NT2/D1 (cell line): ENCODE results near the gene BLCAP.
"Not testable (repeated sequence)": the region's sequence is repeated elsewhere in the genome, so short reads cannot be mapped to it uniquely, and the experiment has no call there.

Experiments used
- DNase-seq: peaks from one replicate; pipeline ENCODE4 v3.0.0-alpha.2; 2011; ENCODE audit warnings: low read depth, low spot score
- H3K27me3 ChIP-seq: 2 replicates; pipeline ENCODE4 v1.6.0; 2011; ENCODE audit warnings: mild to moderate bottlenecking; ENCODE audit not compliant: insufficient read length, insufficient read depth
- H3K36me3 ChIP-seq: 2 replicates; pipeline ENCODE4 v1.6.1; 2011; ENCODE audit warnings: mild to moderate bottlenecking, low read length, mixed read lengths; ENCODE audit not compliant: insufficient read depth, insufficient read length
- H3K4me1 ChIP-seq: 2 replicates; pipeline ENCODE4 v1.5.1; 2011; ENCODE audit not compliant: insufficient read depth, insufficient read length
- H3K4me3 ChIP-seq: 2 replicates; pipeline ENCODE4 v1.5.1; 2011; ENCODE audit warnings: low read depth; ENCODE audit not compliant: insufficient read length
- H3K9ac ChIP-seq: 2 replicates; pipeline ENCODE4 v1.6.0; 2011; ENCODE audit warnings: low read depth; ENCODE audit not compliant: insufficient read length
- H3K9me3 ChIP-seq: 2 replicates; pipeline ENCODE4 v1.5.1; 2011; ENCODE audit warnings: mild to moderate bottlenecking, low read length; ENCODE audit not compliant: insufficient read depth
- SUZ12 ChIP-seq: IDR thresholded peaks from 2 replicates; pipeline ENCODE4 v1.6.1; 2011; ENCODE audit not compliant: insufficient read length, insufficient read depth; ENCODE audit errors: extremely low read depth
- YY1 ChIP-seq: IDR thresholded peaks from 2 replicates; pipeline ENCODE4 v1.6.1; 2011; ENCODE audit not compliant: insufficient read length, insufficient read depth
- ZNF274 ChIP-seq: IDR thresholded peaks from 2 replicates; pipeline ENCODE4 v1.6.1; 2011; ENCODE audit warnings: mild to moderate bottlenecking, low read depth, low read length

The BLCAP gene

DNA sequence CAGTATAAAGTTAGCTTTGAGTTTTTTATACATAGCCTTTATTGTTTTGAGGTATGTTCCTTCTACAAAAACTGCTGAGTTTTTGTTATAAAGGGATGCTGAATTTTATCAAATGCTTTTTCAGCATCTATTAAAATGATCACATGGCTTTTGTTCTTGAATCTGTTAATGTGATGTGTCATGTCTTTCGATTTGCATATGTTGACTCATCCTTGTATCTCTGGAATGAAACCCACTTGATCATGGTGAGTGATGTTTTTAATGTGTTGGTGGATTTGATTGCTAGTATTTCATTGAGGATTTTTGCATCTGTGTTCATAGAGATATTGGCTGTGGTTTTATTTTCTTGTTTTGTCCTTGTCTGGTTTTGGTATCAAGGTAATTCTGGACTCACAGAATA lies 24.7 kb upstream of the BLCAP start:
- no peak for DNase-seq
- no peaks in the 10 kb centered on the region for H3K4me1 ChIP-seq
- H3K36me3 ChIP-seq: no peaks in the 10 kb centered on the region
- H3K27me3 ChIP-seq: no peaks in the 10 kb centered on the region
- H3K4me3 ChIP-seq: no peak overlapping the region
- no peaks in the 10 kb centered on the region for H3K9me3 ChIP-seq
- H3K9ac ChIP-seq: no peak overlapping the region
- no peak for TF ChIP-seq SUZ12
- TF ChIP-seq YY1: no peak
- no peak for TF ChIP-seq ZNF274

DNA sequence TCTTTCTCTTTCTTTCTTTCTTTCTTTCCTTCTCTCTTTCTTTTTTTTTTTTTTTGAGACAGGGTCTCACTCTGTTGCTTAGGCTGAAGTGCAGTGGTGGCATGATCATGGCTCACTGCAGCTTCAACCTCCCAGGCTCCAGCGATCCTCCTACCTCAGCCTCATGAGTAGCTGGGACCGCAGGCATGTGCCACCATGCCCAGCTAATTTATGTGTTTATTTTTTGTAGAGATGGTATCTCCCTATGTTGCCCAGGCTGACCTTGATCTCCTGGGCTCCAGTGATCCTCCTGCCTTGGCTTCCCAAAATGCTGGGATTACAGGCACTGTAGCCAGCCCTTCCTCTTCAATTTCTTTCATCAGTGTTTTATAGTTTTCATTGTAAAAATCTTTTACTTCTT lies 24.0 kb upstream of the BLCAP start:
- not testable (repeated sequence) for H3K9ac ChIP-seq, H3K4me1 ChIP-seq, H3K4me3 ChIP-seq, H3K9me3 ChIP-seq, H3K27me3 ChIP-seq, DNase-seq, H3K36me3 ChIP-seq

GRCh38 chr20:37550101-37550920 lies 22.6 kb upstream of the BLCAP start:
- DNase-seq, H3K4me3 ChIP-seq, H3K4me1 ChIP-seq, H3K36me3 ChIP-seq, H3K9ac ChIP-seq, H3K9me3 ChIP-seq, H3K27me3 ChIP-seq: not testable (repeated sequence)

DNA sequence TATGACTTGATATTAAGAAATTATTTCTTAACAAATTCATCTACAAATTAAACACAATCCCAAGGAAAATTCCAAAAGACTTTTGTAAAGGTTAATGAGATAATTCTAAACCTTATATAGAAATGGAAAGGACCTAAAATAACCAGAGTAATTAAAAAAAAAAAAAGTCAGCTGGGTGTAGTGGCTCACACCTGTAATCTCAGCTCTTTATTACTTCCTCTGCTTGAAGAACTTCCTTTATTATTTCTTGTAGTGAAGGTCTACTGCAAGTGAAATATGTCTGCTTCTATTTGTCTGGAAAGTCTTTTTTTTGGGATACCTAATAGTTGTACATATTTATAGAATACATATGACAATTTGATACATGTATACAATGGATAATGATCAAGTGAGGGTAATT lies 20.2 kb upstream of the BLCAP start:
- DNase-seq: no peak
- no peak for TF ChIP-seq YY1
- no peak overlapping the region for H3K4me3 ChIP-seq
- H3K9ac ChIP-seq: no peak overlapping the region
- H3K4me1 ChIP-seq: no peaks in the 10 kb centered on the region
- H3K9me3 ChIP-seq: no peaks in the 10 kb centered on the region
- H3K36me3 ChIP-seq: no peaks in the 10 kb centered on the region
- no peaks in the 10 kb centered on the region for H3K27me3 ChIP-seq

DNA sequence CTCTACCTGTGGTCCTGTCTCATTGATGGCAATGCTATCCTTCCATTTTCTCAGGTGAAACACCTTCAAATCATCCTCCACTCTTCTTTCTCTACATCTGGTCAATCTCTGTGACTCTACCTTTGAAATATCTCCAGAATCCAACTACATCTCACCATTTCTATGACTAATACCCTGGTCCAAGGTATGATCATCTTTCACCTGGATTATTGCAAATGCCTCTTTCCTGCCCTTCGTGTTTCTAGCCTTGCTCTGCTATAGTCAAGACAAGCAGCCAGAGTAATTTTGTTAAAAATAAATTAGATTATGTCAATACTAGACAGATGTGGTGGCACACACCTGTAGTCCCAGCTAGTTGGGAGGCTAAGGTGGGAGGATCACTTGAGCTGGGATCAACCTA lies 17.8 kb upstream of the BLCAP start:
- H3K4me3 ChIP-seq: no peak overlapping the region
- H3K9me3 ChIP-seq: no peaks in the 10 kb centered on the region
- H3K27me3 ChIP-seq: no peaks in the 10 kb centered on the region
- H3K9ac ChIP-seq: no peak overlapping the region
- H3K4me1 ChIP-seq: peaks cover 2% of the 10 kb centered on the region
- TF ChIP-seq YY1 (no peak), ZNF274 (no peak), SUZ12 (no peak)
- no peaks in the 10 kb centered on the region for H3K36me3 ChIP-seq
- no peak for DNase-seq

- Histone ChIP-seq H3K4me3 (no peak overlapping the region), H3K36me3 (no peaks in the 10 kb centered on the region), H3K9ac (no peak overlapping the region), H3K9me3 (no peaks in the 10 kb centered on the region), H3K4me1 (peaks cover 2% of the 10 kb centered on the region), H3K27me3 (no peaks in the 10 kb centered on the region)
- no peak for DNase-seq
- TF ChIP-seq ZNF274: no peak
Observed at GRCh38 chr20:37544386-37544785, 16.7 kb upstream of the BLCAP start.

DNA sequence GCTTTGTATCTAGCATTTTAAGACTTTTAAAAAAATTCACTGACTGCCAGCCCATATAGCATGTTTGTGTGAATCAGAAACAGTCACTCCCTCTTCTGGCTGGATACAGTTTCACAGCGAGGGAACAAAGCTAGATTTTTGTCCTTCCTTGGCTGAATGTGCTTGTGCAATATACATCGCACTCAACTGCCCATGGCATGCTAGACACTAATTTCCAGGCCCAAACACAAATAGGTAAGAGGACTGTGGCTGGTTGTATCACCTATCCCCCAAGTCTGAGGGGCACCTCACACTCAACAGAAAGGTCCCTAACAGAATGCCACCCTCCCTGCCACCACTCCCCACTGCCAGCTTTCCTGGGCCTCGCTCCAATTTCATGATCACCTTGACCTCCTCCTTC lies 16.2 kb upstream of the BLCAP start:
- Histone ChIP-seq H3K36me3 (no peaks in the 10 kb centered on the region), H3K9me3 (no peaks in the 10 kb centered on the region), H3K4me1 (peaks cover 2% of the 10 kb centered on the region), H3K9ac (no peak overlapping the region), H3K27me3 (no peaks in the 10 kb centered on the region), H3K4me3 (no peak overlapping the region)
- DNase-seq: no peak
- TF ChIP-seq YY1 (no peak), ZNF274 (no peak), SUZ12 (no peak)

DNA sequence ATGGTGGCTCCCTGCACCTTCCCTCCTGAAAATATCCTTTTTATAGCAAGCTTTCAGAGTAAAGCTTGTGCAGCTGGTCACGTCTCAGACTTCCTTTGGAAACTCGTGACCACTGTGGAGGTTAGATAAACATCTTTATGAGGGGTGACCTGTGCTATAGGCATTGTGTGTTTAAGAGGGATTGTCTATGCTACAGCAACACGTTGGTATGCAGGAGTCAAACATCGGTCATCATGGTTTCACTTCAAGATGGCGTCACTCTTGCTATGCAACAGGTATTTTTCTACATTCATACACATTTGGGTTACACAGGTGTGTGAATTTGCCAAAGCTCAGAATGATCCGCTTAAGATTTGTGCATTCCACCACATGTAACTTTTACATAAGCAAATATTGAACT lies 14.6 kb upstream of the BLCAP start:
- DNase-seq: no peak
- Histone ChIP-seq H3K9me3 (peaks cover 4% of the 10 kb centered on the region; the same call in 1 of the 2 replicates), H3K36me3 (no peaks in the 10 kb centered on the region), H3K4me1 (peaks cover 2% of the 10 kb centered on the region), H3K27me3 (no peaks in the 10 kb centered on the region), H3K4me3 (no peak overlapping the region), H3K9ac (no peak overlapping the region)
- TF ChIP-seq SUZ12: no peak
- TF ChIP-seq ZNF274: no peak
- TF ChIP-seq YY1: no peak
